Keratinocyte (primary cell): Measurements from ENCODE around the gene IL17RD. TPM values are rescaled to one million over a fixed set of nuclear protein-coding genes. Genes with fewer than 3 reads are reported as not detected.
A peak's percentile ranks its signal among the peaks of the same experiment; 100 is the strongest.

Experiments used
- DNase-seq: peaks from one replicate; pipeline ENCODE4 v3.0.0-alpha.2; 2011; ENCODE audit warnings: low read depth, missing footprints, low spot score
- FAIRE-seq: peaks from 2 replicates; lab custom pipeline; 2011; peaks lifted over from hg19 to GRCh38; lab: Jason Lieb, UNC
- H2AFZ ChIP-seq: 2 replicates; pipeline ENCODE4 v1.6.0; 2012; ENCODE audit warnings: low read length, control low read depth, inconsistent platforms; ENCODE audit not compliant: control insufficient read depth
- H3K27ac ChIP-seq: 2 replicates; pipeline ENCODE4 v1.5.1; 2011; ENCODE audit warnings: low read length; ENCODE audit not compliant: control insufficient read depth, insufficient read depth
- H3K27me3 ChIP-seq: 3 replicates; pipeline ENCODE4 v1.6.0; 2011; ENCODE audit warnings: low read length; ENCODE audit not compliant: control insufficient read depth, insufficient read depth; ENCODE audit errors: extremely low read depth
- H3K36me3 ChIP-seq, 2 experiments: 2 replicates in 1 of 2; 3 replicates in 1 of 2; pipeline ENCODE4 v1.5.1; 2011; ENCODE audit warnings: low read length in 2 of 2, mild to moderate bottlenecking in 1 of 2; ENCODE audit not compliant: control insufficient read depth in 2 of 2, insufficient read depth in 2 of 2; ENCODE audit errors: extremely low read depth in 1 of 2
- H3K4me1 ChIP-seq: 3 replicates; pipeline ENCODE4 v1.5.1; 2011; ENCODE audit warnings: low read length; ENCODE audit not compliant: control insufficient read depth, insufficient read depth; ENCODE audit errors: extremely low read depth
- H3K4me2 ChIP-seq: 3 replicates; pipeline ENCODE4 v1.6.0; 2011; ENCODE audit warnings: low read depth, low read length; ENCODE audit not compliant: control insufficient read depth, insufficient read depth; ENCODE audit errors: extremely low read depth
- H3K4me3 ChIP-seq, 3 experiments: fragments of 200-600 bp in 1 of 3; sonication (generic) in 1 of 3; 2 replicates in 2 of 3; 3 replicates in 1 of 3; pipeline ENCODE4 v1.5.1; 2011 to 2016; ENCODE audit warnings: low read length in 3 of 3, mild to moderate bottlenecking in 3 of 3, control low read depth in 2 of 3, inconsistent platforms in 1 of 3, low read depth in 1 of 3, mixed read lengths in 1 of 3, mixed run types in 1 of 3, moderate library complexity in 1 of 3; ENCODE audit not compliant: control insufficient read depth in 2 of 3, insufficient read depth in 2 of 3; ENCODE audit errors: extremely low read depth in 1 of 3
- H3K79me2 ChIP-seq: 2 replicates; pipeline ENCODE4 v1.6.0; 2012; ENCODE audit warnings: low read length; ENCODE audit not compliant: control insufficient read depth, insufficient read depth
- H3K9ac ChIP-seq: 3 replicates; pipeline ENCODE4 v1.6.0; 2011; ENCODE audit warnings: low read length; ENCODE audit not compliant: control insufficient read depth, insufficient read depth; ENCODE audit errors: extremely low read depth
- H3K9me1 ChIP-seq: 3 replicates; pipeline ENCODE4 v1.6.0; 2011; ENCODE audit warnings: low read length; ENCODE audit not compliant: control insufficient read depth, insufficient read depth; ENCODE audit errors: extremely low read depth
- H3K9me3 ChIP-seq: 2 replicates; pipeline ENCODE4 v1.5.1; 2012; ENCODE audit warnings: low read depth, low read length; ENCODE audit not compliant: control insufficient read depth
- H4K20me1 ChIP-seq: 3 replicates; pipeline ENCODE4 v1.6.0; 2011; ENCODE audit warnings: low read length; ENCODE audit not compliant: control insufficient read depth, insufficient read depth; ENCODE audit errors: extremely low read depth
- CTCF ChIP-seq, 3 experiments: IDR thresholded peaks in 1 of 3; conservative IDR thresholded peaks in 1 of 3; optimal IDR thresholded peaks in 1 of 3; 2 replicates in 2 of 3; 3 replicates in 1 of 3; pipeline versions ENCODE3 to v1.5.1; 2011; ENCODE audit warnings: low read length in 3 of 3, mild to moderate bottlenecking in 3 of 3, moderate library complexity in 2 of 3, control low read depth in 1 of 3, inconsistent platforms in 1 of 3; ENCODE audit not compliant: insufficient read depth in 2 of 3; ENCODE audit errors: extremely low read depth in 1 of 3
- EZH2 ChIP-seq: IDR thresholded peaks from one replicate; pipeline ENCODE4 v1.6.1; 2012; ENCODE audit warnings: inconsistent platforms, mild to moderate bottlenecking, low read length, moderate library complexity
- dilution Hi-C: fragments of 300-500 bp; cut with MboI; formaldehyde crosslinking; loops from one replicate; pipeline ENCODE4 v1.7.0; 2020; ENCODE audit warnings: low sequenced_read_pairs; ENCODE audit not compliant: extremely low pct_ligation_motif_present
- polyA plus RNA-seq, 5 experiments: library from polyadenylated mRNA; depleted of rRNA in 3 of 5; stranded (reverse) in 3 of 5; stranded (forward) in 1 of 5; unstranded in 1 of 5; fragments of >200 nt; gene quantifications; 1 replicate in 1 of 5; 2 replicates in 3 of 5; 3 replicates in 1 of 5; pipeline versions ENCODE4 v1.2.1 to v1.2.3, GENCODE V29; 2011 to 2012; ENCODE audit warnings: missing spikeins in 2 of 5, low read depth in 1 of 5, low replicate concordance in 1 of 5

Gene IL17RD
- polyA plus RNA-seq, 1 donor (not counting 4 experiments of a cell fraction or from before 2014, with no cell fraction given) = 1.4 TPM

DNA sequence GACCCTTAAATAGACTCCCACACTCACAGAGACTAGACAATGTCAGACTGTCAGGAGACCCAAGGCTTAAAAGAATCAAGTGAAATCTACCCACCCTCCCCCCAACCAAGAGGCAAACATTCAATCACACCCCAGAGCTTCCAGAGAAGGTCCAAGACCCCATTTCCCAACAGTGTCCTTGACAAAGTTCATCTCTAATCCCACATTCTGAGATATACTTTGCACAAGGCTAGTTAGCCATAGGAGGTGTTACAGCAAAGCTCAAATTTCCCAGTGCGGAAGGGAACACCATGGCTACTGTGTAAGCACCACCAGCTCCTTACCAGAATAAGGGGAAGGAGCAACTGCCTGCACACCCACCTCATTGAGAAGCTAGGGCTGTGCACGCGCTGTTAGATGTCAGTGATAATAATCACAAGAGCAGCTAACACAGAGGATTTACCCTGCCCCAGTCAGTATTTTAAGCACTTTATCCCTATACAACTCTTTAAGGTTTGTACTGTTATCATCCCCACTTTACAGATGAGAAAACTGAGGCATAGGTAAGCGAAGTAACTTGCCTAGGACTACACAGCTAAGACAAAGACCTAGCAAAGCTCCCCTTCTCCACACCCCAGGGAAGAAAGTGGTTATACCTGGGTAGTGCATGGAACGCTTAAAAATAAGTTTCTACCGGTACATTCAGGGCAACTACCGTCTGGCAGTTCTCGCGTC is 87.4 kb downstream of the IL17RD start:
- Histone ChIP-seq H3K9me1 (no peaks in the 10 kb centered on the region), H2AFZ (peak overlapping the region; percentile 95), H3K4me1 (peaks cover 13% of the 10 kb centered on the region), H3K79me2 (no peaks in the 10 kb centered on the region), H3K4me3 (peak overlapping the region; percentile 67 to 80 (median 80)), H3K9ac (peak overlapping the region; percentile 78), H3K36me3 (peaks cover 0 to 2% of the 10 kb centered on the region in 2 experiments), H3K9me3 (no peaks in the 10 kb centered on the region), H3K27ac (no peak overlapping the region), H3K27me3 (no peaks in the 10 kb centered on the region), H4K20me1 (no peaks in the 10 kb centered on the region), H3K4me2 (peak overlapping the region; percentile 95)
- DNase-seq (no peak), FAIRE-seq (no peak)
- dilution Hi-C loops = loop anchor here (25.0 kb wide), 1 partner anchor 90 kb away; no protein-coding TSS in a partner anchor
- TF ChIP-seq CTCF (optimal IDR thresholded peaks at IDR 0.05 in 1 of 3, IDR thresholded peaks at IDR 0.05 in 1 of 3, conservative IDR thresholded peaks at IDR 0.05 in 1 of 3; ENCODE audit: extremely low read depth in 1 of 3, insufficient read depth in 2 of 3, low read length in 3 of 3) = no peak

DNA sequence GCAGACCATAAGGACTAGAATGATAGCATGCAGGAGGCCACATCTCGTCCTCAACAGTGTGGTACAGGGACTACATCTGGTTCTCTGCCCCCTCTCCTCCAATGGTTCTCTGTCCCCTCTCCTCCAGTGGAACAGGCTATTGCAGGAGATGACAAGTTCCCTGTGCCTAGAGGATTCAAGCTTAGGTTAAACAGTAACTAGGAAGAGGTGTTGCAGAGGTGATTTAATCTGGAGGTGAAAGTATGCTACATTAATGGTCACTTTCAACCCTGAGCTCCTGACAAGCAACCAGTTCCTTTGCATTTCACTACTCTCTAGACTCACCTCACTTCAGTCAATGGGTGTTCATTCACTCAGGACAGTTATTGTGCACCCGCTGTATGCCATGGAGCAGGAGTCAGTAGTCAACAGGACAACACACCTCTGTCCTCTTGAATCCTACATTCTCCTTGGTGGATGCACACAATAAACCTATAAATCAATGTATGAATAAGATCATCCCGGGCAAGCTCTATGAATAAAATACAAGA is 88.7 kb downstream of the IL17RD start:
- Histone ChIP-seq H2AFZ (no peak overlapping the region), H3K36me3 (peaks cover 0 to 2% of the 10 kb centered on the region in 2 experiments), H3K9me1 (no peaks in the 10 kb centered on the region), H3K4me3 (no peak overlapping the region), H3K79me2 (no peaks in the 10 kb centered on the region), H3K27ac (no peak overlapping the region), H4K20me1 (no peaks in the 10 kb centered on the region), H3K27me3 (no peaks in the 10 kb centered on the region), H3K4me1 (peaks cover 13% of the 10 kb centered on the region), H3K9ac (no peak overlapping the region), H3K4me2 (no peak overlapping the region), H3K9me3 (no peaks in the 10 kb centered on the region)
- FAIRE-seq (peak; percentile 81), DNase-seq (no peak)
- dilution Hi-C loops = loop anchor here (25.0 kb wide), 1 partner anchor 89 kb away; no protein-coding TSS in a partner anchor
- TF ChIP-seq CTCF (optimal IDR thresholded peaks at IDR 0.05 in 1 of 3, IDR thresholded peaks at IDR 0.05 in 1 of 3, conservative IDR thresholded peaks at IDR 0.05 in 1 of 3; ENCODE audit: extremely low read depth in 1 of 3, insufficient read depth in 2 of 3, low read length in 3 of 3) (no peak), EZH2 (no peak)
